ENCODE data around the gene CES3. TPM values are rescaled to one million over a fixed set of nuclear protein-coding genes. Genes with fewer than 3 reads are reported as not detected.

Gene CES3
- total RNA-seq, 6 experiments from 2014 or later = 19.1 to 82.4 (median 35.9) TPM

- 75% methylated on average over 6 of the region's 10 CpGs for WGBS (ENCODE audit: insufficient coverage, low coverage, low lambda C conversion rate, missing lambda C conversion rate)
- intact Hi-C loops (cut with DNase I) = no loop called here
- Histone ChIP-seq H3K27me3 (no peaks in the 10 kb centered on the region), H3K36me3 (no peaks in the 10 kb centered on the region), H3K4me3 (no peak overlapping the region), H3K9me3 (no peaks in the 10 kb centered on the region), H3K4me1 (peaks cover 0 to 19% (median 8%) of the 10 kb centered on the region in 4 donors), H3K27ac (no peak overlapping the region)
- no peak for ATAC-seq
- DNase-seq = no peak
- TF ChIP-seq POLR2A (IDR thresholded peaks at IDR 0.05) = no peak
- TF ChIP-seq, protein P1, sequence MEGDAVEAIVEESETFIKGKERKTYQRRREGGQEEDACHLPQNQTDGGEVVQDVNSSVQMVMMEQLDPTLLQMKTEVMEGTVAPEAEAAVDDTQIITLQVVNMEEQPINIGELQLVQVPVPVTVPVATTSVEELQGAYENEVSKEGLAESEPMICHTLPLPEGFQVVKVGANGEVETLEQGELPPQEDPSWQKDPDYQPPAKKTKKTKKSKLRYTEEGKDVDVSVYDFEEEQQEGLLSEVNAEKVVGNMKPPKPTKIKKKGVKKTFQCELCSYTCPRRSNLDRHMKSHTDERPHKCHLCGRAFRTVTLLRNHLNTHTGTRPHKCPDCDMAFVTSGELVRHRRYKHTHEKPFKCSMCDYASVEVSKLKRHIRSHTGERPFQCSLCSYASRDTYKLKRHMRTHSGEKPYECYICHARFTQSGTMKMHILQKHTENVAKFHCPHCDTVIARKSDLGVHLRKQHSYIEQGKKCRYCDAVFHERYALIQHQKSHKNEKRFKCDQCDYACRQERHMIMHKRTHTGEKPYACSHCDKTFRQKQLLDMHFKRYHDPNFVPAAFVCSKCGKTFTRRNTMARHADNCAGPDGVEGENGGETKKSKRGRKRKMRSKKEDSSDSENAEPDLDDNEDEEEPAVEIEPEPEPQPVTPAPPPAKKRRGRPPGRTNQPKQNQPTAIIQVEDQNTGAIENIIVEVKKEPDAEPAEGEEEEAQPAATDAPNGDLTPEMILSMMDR (IDR thresholded peaks at IDR 0.05) = peak in 2 of 4 donors; percentile 14 to 32
Observed at GRCh38 chr16:66928702-66929388, 32.2 kb upstream of the CES3 start.

DNA sequence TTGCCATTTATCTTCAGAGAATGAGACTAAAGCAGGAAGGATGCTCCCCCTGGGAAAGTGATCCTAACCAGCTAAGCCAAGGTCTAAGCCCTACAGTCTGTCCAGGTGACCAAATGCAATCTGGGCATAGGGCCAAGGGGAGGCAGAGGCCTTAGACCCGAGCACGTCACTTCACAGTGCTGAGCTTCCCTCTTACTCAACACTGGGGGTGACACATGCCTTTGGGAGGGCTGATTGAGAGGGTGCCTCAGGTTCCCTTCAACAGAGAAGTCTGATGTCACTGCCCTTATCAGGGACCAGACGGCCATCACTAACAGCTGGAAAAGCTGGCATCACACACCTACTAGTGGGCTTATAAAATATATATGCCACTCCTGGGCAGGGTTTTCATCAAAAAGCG, 30.9 kb upstream of the CES3 start:
- Histone ChIP-seq H3K27ac (peak overlapping the region in 2 of 3 donors; percentile 47 to 63), H3K4me1 (peaks cover 0 to 17% (median 8%) of the 10 kb centered on the region in 4 donors), H3K9me3 (no peaks in the 10 kb centered on the region), H3K4me3 (no peak overlapping the region), H3K36me3 (no peaks in the 10 kb centered on the region), H3K27me3 (no peaks in the 10 kb centered on the region)
- DNase-seq (peak; percentile 83 to 91 (median 86)), ATAC-seq (peak; percentile 50 to 68 (median 58))
- 53% methylated on average over 3 of the region's 4 CpGs for WGBS (ENCODE audit: insufficient coverage, low coverage, low lambda C conversion rate, missing lambda C conversion rate)
- no peak for TF ChIP-seq POLR2A (IDR thresholded peaks at IDR 0.05)
- TF ChIP-seq, protein P1 (IDR thresholded peaks at IDR 0.05) = no peak
- intact Hi-C loops (cut with DNase I) = no loop called here

DNA sequence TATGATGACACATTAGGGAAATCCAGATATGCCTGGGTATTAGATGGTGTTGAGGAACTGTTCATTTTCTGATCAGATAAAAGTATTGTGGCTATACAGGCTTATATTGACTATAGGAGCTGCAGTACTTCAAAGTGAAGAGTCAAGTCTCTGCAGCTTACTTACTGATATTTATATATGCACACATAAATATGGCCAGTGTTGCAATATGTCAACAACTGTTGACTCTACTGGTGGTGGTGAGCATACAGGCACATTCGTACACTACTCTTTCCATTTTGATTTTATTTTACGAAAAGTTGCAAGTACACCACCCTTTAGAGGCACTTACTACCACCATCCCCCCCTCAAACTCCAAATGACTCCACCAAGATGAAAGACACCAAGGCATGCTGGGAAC, 29.4 kb upstream of the CES3 start:
- intact Hi-C loops (cut with DNase I) = no loop called here

DNA sequence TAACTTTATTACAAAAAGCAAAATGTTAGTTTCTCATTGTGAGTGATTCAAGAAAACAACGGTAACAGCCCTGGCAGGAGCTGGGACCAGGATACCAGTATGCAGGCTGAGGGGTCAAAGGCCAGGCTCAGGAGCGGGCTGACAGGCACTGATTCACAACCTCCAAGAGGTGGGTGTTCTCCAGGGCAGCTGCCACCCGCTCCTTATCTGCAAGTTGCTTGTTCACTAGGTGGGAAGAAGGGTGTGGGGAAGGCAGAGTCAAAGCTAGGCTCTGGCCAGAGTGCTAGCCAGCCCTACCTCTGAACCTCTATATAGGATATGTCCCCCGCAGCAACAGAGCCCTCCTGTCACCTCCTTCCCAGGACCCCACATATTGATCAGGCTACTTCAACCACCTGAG, 29.0 kb upstream of the CES3 start:
- WGBS (ENCODE audit: insufficient coverage, low coverage, low lambda C conversion rate, missing lambda C conversion rate) = 31% methylated on average over 2 of the region's 4 CpGs
- no peaks in the 10 kb centered on the region for H3K9me3 ChIP-seq
- ATAC-seq = no peak
- no peaks in the 10 kb centered on the region for H3K36me3 ChIP-seq
- TF ChIP-seq, protein P1 (IDR thresholded peaks at IDR 0.05) = no peak
- TF ChIP-seq POLR2A (IDR thresholded peaks at IDR 0.05) = no peak
- intact Hi-C loops (cut with DNase I) = no loop called here
- no peak overlapping the region for H3K4me3 ChIP-seq
- no peak overlapping the region for H3K27ac ChIP-seq
- no peak for DNase-seq
- peaks cover 0 to 20% (median 8%) of the 10 kb centered on the region in 4 donors for H3K4me1 ChIP-seq
- H3K27me3 ChIP-seq = no peaks in the 10 kb centered on the region

More for the DNA sequence above, 29.4 kb upstream of the CES3 start:
- 68% methylated on average over 2 of the region's 2 CpGs for WGBS (ENCODE audit: insufficient coverage, low coverage, low lambda C conversion rate, missing lambda C conversion rate)
- DNase-seq = no peak
- TF ChIP-seq, protein P1 (IDR thresholded peaks at IDR 0.05) = no peak
- no peak for TF ChIP-seq POLR2A (IDR thresholded peaks at IDR 0.05)
- peaks cover 0 to 16% (median 7%) of the 10 kb centered on the region in 4 donors for H3K4me1 ChIP-seq
- no peak for ATAC-seq
- H3K4me3 ChIP-seq = no peak overlapping the region
- no peaks in the 10 kb centered on the region for H3K27me3 ChIP-seq
- H3K27ac ChIP-seq = no peak overlapping the region
- H3K36me3 ChIP-seq = no peaks in the 10 kb centered on the region
- H3K9me3 ChIP-seq = no peaks in the 10 kb centered on the region
